HG02852 (cell line): ENCODE measurements around the gene TXK.

ENCODE experiments used
- ATAC-seq: cut with Tn5 transposase; IDR thresholded peaks from one replicate; pipeline ENCODE4 v1.9.1; 2021; ENCODE audit warnings: mild to moderate bottlenecking, moderate library complexity; ENCODE audit not compliant: unreplicated experiment

TXK gene

GRCh38 chr4:48108309-48109073 is 25.6 kb downstream of the TXK start:
- ATAC-seq = no peak

DNA sequence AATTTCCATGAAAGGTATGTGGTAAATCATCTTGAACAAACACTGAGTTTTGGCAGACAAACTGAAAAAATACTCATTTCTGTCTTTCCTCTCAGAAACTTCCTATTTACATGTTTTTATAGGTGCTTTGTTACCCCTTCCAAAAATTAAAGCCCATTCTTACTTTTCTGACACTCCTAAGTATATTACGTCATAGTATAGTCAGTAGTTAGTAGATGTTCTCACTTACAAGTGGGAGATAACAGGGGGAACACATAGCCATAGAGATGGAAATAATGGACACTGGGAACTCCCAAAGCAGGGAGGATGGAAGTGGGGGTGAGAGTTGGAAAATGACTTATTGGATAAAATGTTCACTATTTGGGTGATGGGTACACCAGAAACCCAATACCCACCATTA is 28.8 kb downstream of the TXK start:
- no peak for ATAC-seq

DNA sequence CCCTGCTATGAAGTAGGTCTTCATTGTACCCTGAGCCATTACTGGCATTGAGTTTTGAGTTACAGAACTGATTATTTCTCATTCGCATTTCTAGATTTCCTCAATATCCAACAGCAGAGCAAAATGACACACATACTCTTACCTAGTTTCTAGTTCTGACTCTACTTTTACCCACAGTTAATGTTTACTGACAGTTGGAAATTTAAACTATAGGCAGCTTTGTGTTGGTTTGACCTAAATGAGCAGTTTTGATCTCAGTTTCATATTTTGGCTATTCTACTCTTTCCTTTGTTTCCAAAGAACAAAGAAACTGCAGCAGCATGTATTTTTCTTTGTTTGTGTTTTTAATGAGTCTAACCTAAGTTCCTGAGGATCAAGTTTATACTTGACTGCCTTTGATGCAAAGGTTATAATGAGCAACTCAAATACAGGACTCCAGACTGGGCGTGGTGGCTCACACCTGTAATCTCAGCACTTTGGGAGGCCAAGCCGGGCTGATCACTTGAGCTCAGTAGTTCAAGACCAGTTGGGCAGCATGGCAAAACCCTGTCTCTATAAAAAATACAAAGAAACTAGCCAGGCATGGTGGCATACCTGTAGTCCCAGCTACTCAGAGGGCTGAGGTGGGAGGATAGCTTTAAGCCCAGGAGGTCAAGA is 30.4 kb downstream of the TXK start:
- peak; percentile 77 for ATAC-seq

GRCh38 chr4:48102303-48102702 is 31.7 kb downstream of the TXK start:
- no peak for ATAC-seq

DNA sequence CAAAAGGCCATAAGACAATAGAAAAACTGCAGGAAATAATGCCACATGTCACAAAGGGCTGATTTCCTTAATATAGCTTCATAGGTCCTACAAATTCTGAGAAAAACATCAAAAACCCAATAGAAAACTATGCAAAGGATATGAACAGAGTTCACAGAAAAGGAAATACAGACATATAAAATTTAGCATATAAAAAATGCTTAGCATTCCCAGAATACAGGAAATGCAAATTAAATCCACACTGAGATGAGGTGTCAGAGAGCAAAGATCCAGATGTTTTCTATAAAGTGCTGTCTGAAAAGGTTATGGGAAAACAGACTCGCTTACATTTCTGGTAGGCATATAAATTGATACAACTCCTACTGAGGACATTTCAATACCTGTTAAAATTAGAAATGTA is 33.8 kb downstream of the TXK start:
- ATAC-seq = no peak

DNA sequence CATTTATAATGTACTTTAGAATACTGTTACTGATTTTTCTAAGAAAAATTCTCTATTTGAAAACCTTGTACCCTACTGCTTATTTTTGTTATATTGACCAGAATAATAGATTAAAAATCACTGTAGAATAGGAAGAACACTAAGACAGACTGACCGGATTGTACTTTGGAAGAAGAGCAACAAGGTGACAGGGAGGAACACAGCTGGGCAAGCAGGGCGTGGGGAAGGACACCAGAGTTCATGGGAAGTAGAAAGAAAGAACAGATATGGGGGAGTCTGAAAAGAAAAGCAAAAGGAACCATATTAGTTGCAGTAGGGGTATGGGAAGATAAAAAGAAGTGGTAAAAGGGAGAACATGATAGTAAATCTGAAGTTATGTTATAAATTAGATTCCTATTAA is 38.6 kb downstream of the TXK start:
- ATAC-seq = no peak

DNA sequence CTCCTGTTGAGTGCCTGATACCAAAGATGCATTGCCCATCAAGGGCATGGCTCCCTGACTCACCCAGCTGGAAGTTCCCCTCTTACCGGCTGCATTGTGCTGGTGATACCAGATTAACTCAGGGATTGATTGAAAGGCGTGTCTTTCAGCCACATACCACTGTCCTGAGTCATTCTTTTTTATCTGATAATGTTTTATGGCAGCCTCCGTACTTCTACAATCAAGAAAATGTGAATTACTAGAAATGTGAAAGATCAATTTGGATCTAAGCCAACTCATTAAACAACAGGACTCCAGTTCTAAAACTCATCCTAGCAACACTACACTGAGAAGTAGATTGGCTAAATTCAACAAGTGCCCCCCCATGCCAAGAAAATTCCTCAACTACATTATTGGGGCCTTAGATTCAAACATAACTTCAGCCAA is 40.0 kb downstream of the TXK start:
- no peak for ATAC-seq

GRCh38 chr4:48090621-48091020 is 43.4 kb downstream of the TXK start:
- no peak for ATAC-seq

- ATAC-seq = no peak
Measured at GRCh38 chr4:48085821-48086589, 48.0 kb downstream of the TXK start.

DNA sequence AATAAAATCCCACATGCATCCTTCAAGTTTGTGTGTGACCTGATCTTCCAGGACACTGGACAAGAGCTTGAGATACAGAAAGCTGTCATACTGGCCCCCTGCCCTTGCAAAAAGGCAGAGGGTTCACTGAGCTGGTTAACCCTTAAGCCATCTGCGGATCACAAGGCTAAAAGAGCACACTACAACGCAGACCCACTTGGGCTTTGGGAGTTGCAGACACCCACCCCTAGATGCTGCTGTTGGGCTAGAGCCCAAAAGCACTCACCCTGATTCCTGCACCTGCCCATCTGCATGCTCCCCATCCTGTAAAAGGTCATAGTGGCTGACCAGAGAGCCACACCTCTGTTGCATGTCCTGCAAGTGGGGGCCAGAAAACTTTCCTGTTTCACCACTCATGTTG is 51.1 kb downstream of the TXK start:
- ATAC-seq = no peak

DNA sequence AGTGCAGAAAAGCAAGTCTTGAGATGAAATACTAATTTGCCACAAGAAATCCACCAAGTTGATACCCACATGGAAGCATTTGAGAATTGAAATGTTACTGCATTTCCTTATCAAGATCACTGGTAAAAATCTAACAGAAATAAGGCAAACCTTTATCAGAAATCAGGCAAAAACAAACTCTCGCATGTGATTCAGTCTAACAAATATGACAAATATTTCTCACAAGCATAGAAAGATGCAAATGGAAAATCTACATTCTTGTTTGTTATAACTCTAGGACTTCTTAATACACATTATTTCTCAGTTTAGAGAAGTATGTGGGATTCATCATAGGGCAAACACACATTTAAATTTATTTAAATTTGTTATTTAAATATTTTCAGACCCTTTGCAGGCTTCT is 52.9 kb downstream of the TXK start:
- ATAC-seq = no peak

DNA sequence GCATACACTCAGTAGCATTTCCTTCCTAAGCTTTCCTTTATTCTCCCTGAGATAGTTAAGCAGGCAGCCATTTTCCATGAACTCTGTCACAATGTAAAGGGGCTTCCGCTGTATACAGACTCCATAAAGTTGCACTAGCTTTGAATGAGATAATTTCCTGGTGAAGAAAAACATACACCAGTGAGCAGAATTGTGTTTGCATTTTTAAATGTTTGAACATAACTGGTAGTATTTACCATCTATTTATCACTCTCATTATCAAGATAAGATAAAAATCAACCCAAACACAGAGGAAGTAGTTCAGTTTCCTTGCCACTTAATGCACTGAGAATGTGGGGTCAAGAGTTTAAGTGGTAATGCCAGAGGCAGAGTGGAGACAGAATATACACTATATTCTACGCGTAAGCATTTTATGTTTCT is 54.1 kb downstream of the TXK start:
- ATAC-seq = no peak

- no peak for ATAC-seq
Measured at GRCh38 chr4:48078862-48079655, 55.0 kb downstream of the TXK start.

- no peak for ATAC-seq
Measured at GRCh38 chr4:48078425-48078824, 55.6 kb downstream of the TXK start.

DNA sequence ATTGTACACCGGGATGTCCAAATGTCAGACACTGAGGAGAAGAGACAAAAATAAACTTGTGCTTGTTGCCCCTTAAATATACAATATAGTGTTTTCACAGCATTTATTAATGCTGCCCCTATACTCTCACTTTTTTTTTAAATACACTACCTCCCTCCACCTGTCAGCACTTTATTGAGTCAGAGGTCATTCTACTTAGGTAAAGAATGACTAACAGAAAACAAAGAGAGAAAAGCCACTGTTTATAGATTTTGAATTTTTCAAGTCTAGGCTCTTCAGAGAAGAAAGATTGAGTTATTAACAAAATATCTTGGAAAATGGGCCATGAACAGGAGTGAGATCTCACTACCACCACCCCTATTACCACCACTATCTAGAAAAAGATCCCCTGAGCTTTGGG is 59.4 kb downstream of the TXK start:
- no peak for ATAC-seq

DNA sequence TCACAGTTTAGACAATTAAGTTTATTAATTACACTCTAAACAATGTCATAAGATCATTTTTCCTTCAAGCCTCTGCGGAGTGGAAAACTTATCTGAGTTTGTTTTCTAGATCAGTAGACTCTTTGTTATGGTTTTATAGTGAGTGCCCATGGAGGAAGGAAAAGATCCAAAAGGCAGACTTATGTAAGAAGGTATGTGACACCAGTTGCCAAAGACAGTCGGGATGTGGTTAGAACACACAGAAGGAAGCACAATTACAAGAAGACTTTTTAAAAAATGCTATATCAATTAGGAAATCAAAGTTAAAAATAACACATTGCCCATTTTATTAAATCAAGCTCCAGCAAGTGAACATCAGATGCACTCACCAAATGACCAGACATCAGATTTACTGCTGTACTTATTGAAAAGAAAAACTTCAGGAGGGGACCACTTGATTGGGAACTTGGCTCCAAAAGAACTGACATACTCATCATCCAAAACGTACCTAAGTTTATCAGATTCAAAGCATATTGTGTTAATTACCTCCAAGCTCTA is 60.4 kb downstream of the TXK start:
- ATAC-seq = no peak

DNA sequence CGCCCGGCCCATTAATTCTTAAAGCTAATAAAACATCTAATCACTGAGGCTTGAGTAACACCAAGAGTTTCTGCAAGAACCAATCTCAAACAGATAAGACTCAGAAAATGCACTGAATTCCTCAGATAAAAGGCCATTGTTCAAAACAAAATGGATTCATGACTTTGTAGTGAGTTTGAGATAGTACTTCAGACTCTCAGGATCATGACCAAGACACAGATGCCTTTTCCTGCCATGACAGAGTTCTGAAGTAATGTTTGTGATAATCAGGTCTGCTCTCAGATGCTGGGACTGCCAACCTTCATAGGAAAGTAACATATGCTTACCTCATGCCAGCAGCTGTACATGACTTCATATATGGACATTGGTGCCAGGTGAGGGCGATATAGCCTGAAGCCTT is 62.9 kb downstream of the TXK start:
- ATAC-seq = no peak

- ATAC-seq = no peak
Measured at GRCh38 chr4:48069026-48069425, 65.0 kb downstream of the TXK start.

GRCh38 chr4:48068182-48068581 is 65.9 kb downstream of the TXK start:
- no peak for ATAC-seq

DNA sequence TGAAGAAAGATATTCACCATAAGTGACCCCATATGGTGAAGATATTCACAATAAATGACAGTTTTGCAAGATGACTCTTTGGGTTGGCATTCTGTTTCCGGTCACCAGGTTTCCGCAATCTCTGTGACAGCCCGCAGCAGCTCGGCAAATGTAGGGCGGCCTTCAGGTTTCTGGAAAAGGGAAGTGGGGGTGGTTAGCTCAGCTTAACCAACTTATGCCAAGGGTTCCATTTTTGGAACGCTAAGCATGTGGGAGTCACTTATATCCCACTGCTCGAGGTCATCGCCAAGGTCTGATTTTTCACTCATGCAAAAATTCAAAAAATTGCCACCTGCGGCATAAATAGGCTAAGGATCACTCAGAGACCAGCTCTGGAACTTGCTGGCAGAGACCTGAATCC is 66.5 kb downstream of the TXK start:
- no peak for ATAC-seq

GRCh38 chr4:48065587-48066052 is 68.4 kb downstream of the TXK start:
- peak; percentile 61 for ATAC-seq
